ENCODE measurements around the gene FBN2.
"Not testable (repeated sequence)": the region's sequence is repeated elsewhere in the genome, so short reads cannot be mapped to it uniquely, and the experiment has no call there.

FBN2 gene

DNA sequence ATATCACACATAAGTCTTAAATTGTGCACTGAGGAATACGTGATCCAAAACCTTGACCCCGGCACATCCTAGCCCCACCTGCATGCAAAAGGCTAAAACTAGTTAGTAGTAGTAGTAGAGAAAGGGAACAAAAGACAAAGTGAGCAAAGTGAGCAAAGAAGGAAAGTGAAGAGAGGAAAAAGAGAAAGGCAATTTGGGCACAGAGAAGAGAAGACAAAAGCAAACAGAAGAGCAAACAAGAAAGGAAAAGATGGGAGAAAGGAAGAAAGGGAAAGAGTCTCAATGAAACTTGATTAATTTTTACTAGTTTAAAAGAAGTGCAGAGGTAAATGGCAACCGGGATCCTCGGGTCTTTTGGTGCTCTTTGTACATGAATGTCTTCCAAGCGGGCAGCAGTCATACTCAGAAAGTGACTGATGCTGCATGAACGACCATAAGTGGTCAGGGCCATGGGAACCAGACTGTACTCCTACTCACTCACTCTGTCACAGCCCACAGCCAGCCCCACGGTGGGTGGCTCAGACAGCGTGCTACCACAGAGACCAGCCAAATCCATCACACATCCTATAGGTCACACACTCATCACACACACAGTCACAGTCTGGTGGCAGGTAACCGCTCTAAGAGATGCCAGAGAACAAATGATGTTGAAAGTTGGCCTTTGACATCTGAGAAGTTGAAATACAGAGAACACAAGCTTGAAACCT lies 203.9 kb downstream of the FBN2 start:
- TF ChIP-seq, protein P1, sequence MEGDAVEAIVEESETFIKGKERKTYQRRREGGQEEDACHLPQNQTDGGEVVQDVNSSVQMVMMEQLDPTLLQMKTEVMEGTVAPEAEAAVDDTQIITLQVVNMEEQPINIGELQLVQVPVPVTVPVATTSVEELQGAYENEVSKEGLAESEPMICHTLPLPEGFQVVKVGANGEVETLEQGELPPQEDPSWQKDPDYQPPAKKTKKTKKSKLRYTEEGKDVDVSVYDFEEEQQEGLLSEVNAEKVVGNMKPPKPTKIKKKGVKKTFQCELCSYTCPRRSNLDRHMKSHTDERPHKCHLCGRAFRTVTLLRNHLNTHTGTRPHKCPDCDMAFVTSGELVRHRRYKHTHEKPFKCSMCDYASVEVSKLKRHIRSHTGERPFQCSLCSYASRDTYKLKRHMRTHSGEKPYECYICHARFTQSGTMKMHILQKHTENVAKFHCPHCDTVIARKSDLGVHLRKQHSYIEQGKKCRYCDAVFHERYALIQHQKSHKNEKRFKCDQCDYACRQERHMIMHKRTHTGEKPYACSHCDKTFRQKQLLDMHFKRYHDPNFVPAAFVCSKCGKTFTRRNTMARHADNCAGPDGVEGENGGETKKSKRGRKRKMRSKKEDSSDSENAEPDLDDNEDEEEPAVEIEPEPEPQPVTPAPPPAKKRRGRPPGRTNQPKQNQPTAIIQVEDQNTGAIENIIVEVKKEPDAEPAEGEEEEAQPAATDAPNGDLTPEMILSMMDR (IDR thresholded peaks at IDR 0.05; ENCODE audit: low read length, missing control alignments) = no peak
- H3K4me3 ChIP-seq (replicated peaks; ENCODE audit: low read depth, low read length) = no peak overlapping the region
- no peak for DNase-seq (ENCODE audit: low read depth)

DNA sequence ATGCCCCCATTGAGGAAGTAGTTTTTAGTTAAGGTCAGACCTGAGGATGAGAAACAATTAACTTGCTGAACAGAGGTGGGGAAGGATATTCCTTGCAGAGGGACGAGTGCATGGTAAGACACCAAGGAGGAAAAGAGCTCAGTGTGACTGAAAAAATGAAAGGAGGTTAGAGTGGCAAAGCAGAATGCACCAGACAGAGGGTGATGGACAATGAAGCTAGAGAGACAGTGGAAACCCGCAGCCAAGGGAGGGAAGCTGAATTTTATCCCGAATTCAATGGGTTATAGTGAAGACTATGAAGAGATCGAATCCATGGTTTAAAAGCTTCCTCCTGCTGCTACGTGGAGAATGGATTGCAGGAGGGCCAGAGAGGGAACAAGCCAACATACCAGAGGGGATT lies 206.8 kb downstream of the FBN2 start:
- DNase-seq (ENCODE audit: low read depth) = no peak
- TF ChIP-seq, protein P1 (IDR thresholded peaks at IDR 0.05; ENCODE audit: low read length, missing control alignments) = no peak
- no peak overlapping the region for H3K4me3 ChIP-seq (replicated peaks; ENCODE audit: low read depth, low read length)

DNA sequence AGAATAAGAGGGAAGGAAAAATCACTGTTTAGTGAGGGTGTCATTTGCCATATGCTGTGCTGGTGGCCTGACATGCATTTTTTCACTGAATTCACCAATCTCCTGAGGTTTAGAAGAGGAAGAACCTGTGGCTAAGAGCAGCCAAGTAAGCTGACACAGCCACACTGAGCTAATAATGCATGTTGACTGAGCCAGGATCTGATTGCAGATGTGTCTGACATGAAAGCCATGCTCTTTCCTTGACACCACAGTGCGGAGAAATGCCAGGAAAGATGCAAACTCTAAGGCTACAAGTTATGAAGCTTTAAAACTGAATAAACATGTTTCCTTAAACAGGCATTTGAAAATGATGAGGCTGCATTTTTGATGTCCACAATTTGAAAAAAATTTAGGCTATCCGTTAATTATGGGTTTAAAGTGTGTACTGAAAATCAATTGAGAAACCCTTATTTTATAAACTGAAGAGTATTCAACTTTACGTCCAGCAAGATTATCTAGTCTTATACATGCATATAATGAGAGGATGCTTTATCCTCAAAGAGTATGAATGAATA lies 208.6 kb downstream of the FBN2 start:
- DNase-seq (ENCODE audit: low read depth) = no peak
- H3K4me3 ChIP-seq (replicated peaks; ENCODE audit: low read depth, low read length) = no peak overlapping the region
- TF ChIP-seq, protein P1 (IDR thresholded peaks at IDR 0.05; ENCODE audit: low read length, missing control alignments) = no peak

DNA sequence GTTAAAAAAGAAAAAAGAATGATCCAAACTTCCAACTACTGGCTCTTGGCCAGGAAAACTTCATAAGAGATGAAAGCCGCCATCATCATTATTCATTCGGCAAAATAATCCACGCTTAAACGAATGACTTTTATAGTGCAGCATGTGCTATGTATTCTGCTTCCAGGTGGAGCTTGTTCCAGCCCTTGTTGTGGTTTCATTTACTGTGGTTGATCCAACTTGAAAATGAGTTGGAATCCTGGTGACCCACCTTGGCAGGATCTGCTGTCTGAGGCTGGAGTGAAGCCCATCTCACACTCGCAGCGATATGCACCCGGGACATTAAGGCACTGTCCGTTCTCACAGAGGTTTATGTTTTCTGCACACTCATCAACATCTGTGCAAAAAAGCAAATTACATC lies 209.6 kb downstream of the FBN2 start:
- no peak overlapping the region for H3K4me3 ChIP-seq (replicated peaks; ENCODE audit: low read depth, low read length)
- DNase-seq (ENCODE audit: low read depth) = no peak
- TF ChIP-seq, protein P1 (IDR thresholded peaks at IDR 0.05; ENCODE audit: low read length, missing control alignments) = no peak

DNA sequence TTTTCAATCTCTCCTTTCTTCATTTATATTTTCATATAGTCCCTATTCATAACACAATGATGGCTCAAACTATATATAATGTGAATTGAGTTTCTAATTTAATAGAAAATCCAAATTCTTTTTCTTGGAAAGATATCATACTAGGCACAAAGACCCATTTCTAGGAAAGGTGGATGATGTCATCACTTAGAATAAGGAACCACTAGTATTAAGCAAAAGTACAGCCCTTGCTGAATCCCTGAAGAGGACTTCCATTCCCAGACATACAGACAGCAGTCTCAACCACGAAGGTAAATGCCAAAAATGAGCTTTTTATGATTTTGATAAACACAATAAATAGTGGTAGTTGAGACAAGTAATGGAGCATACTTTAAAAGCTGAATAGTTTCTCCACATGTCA lies 210.0 kb downstream of the FBN2 start:
- H3K4me3 ChIP-seq (replicated peaks; ENCODE audit: low read depth, low read length) = no peak overlapping the region
- no peak for DNase-seq (ENCODE audit: low read depth)
- TF ChIP-seq, protein P1 (IDR thresholded peaks at IDR 0.05; ENCODE audit: low read length, missing control alignments) = no peak

DNA sequence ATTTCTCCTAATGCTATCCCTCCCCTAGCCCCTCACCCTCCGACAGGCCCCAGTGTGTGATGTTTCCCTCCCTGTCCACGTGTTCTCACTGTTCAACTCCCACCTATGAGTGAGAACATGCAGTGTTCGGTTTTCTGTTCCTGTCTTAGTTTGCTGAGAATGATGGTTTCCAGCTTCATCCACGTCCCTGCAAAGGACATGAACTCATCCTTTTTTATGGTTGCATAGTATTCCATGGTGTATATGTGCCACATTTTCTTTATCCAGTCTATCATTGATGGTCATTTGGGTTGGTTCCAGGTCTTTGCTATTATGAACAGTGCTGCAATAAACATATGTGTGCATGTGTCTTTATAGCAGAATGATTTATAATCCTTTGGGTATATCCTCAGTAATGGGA lies 216.6 kb downstream of the FBN2 start:
- not testable (repeated sequence) for DNase-seq (ENCODE audit: low read depth); H3K4me3 ChIP-seq (replicated peaks; ENCODE audit: low read depth, low read length)

DNA sequence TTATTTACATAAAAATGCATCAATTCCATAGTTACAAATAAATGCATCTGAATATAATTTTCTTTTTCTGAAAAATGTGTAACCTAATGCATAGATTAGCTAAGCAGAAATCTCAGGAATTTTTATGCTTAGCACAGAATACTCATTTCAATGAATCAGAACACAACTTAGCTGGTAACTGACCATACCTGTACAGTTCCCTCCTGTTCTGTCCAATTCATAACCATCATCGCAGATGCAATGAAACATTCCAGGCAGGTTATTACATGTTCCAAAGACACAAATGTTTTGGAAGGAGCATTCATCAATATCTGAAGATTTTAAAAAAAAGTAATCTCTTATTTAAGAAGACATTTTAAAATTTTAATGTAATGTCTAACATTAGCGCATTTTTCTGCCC lies 219.4 kb downstream of the FBN2 start:
- TF ChIP-seq, protein P1 (IDR thresholded peaks at IDR 0.05; ENCODE audit: low read length, missing control alignments) = no peak
- DNase-seq (ENCODE audit: low read depth) = no peak
- H3K4me3 ChIP-seq (replicated peaks; ENCODE audit: low read depth, low read length) = no peak overlapping the region
